ENCODE data around the gene SCARB1.

DNA sequence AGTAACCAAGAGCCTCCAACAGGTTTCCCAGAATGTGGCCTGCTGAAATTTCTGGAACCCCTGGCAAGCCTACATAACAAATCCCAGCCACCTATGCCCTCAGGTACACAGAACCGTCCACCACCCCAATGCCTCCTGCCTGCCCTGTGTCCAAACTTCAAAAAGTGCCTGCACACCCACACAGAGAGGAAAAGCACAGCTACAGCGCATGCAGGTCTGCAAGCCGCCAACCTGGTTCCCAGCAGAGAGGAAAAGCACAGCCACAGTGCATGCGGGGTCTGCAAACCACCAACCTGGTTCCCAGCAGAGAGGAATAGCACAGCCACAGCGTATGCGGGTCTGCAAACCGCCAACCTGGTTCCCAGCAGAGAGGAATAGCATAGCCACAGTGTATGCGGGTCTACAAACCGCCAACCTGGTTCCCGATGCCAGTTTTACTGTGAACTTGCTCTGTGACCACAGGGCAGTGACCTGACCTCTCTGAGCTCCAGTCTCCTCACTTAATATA is 113.5 kb downstream of the SCARB1 start:
- TF ChIP-seq, protein P1, sequence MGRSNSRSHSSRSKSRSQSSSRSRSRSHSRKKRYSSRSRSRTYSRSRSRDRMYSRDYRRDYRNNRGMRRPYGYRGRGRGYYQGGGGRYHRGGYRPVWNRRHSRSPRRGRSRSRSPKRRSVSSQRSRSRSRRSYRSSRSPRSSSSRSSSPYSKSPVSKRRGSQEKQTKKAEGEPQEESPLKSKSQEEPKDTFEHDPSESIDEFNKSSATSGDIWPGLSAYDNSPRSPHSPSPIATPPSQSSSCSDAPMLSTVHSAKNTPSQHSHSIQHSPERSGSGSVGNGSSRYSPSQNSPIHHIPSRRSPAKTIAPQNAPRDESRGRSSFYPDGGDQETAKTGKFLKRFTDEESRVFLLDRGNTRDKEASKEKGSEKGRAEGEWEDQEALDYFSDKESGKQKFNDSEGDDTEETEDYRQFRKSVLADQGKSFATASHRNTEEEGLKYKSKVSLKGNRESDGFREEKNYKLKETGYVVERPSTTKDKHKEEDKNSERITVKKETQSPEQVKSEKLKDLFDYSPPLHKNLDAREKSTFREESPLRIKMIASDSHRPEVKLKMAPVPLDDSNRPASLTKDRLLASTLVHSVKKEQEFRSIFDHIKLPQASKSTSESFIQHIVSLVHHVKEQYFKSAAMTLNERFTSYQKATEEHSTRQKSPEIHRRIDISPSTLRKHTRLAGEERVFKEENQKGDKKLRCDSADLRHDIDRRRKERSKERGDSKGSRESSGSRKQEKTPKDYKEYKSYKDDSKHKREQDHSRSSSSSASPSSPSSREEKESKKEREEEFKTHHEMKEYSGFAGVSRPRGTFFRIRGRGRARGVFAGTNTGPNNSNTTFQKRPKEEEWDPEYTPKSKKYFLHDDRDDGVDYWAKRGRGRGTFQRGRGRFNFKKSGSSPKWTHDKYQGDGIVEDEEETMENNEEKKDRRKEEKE (IDR thresholded peaks at IDR 0.05; ENCODE audit: borderline replicate concordance in 1 of 2, control insufficient read depth in 1 of 2, low read depth in 2 of 2, low read length in 1 of 2), result no peak
- TF ChIP-seq, protein P2, sequence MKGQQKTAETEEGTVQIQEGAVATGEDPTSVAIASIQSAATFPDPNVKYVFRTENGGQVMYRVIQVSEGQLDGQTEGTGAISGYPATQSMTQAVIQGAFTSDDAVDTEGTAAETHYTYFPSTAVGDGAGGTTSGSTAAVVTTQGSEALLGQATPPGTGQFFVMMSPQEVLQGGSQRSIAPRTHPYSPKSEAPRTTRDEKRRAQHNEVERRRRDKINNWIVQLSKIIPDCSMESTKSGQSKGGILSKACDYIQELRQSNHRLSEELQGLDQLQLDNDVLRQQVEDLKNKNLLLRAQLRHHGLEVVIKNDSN (CRISPR knock-in tag; IDR thresholded peaks at IDR 0.05), result no peak
- no peak for TF ChIP-seq U2AF1 (optimal IDR thresholded peaks at IDR 0.05; ENCODE audit: low read depth, low read length)
- no peak for TF ChIP-seq ZNF224 (CRISPR knock-in tag; IDR thresholded peaks at IDR 0.05)
- TF ChIP-seq, protein P3, sequence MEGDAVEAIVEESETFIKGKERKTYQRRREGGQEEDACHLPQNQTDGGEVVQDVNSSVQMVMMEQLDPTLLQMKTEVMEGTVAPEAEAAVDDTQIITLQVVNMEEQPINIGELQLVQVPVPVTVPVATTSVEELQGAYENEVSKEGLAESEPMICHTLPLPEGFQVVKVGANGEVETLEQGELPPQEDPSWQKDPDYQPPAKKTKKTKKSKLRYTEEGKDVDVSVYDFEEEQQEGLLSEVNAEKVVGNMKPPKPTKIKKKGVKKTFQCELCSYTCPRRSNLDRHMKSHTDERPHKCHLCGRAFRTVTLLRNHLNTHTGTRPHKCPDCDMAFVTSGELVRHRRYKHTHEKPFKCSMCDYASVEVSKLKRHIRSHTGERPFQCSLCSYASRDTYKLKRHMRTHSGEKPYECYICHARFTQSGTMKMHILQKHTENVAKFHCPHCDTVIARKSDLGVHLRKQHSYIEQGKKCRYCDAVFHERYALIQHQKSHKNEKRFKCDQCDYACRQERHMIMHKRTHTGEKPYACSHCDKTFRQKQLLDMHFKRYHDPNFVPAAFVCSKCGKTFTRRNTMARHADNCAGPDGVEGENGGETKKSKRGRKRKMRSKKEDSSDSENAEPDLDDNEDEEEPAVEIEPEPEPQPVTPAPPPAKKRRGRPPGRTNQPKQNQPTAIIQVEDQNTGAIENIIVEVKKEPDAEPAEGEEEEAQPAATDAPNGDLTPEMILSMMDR (IDR thresholded peaks at IDR 0.05 in 2 of 3, conservative IDR thresholded peaks at IDR 0.05 in 1 of 3; ENCODE audit: insufficient read depth in 2 of 3, low read depth in 1 of 3, low read length in 3 of 3), result no peak
- no peak for TF ChIP-seq POLR2AphosphoS5 (IDR thresholded peaks at IDR 0.05; ENCODE audit: control insufficient read depth, insufficient read depth, low read depth, low read length)
